Esophagus muscularis mucosa (tissue), 4 donors: Measurements from ENCODE around the gene PMF1. TPM values are rescaled to one million over a fixed set of nuclear protein-coding genes. Genes with fewer than 3 reads are reported as not detected.

Experiments
- DNase-seq: peaks from one replicate; pipeline ENCODE4 v3.0.0-alpha.2; 2017; ENCODE audit errors: extremely low spot score
- H3K27ac ChIP-seq, 4 donors: fragments of 200-600 bp; sonication (generic); replicated peaks in 1 of 4; 1 replicate in 3 of 4; 2 replicates in 1 of 4; pipeline ENCODE4 v1.5.1; 2016 to 2019; ENCODE audit warnings: mild to moderate bottlenecking in 1 of 4
- H3K27me3 ChIP-seq, 4 donors: fragments of 200-600 bp; sonication (generic); one replicate each; pipeline versions ENCODE4 v1.5.1 to v1.6.0; 2016 to 2019
- H3K36me3 ChIP-seq, 4 donors: fragments of 200-600 bp; sonication (generic); one replicate each; pipeline ENCODE4 v1.5.1; 2016 to 2019
- H3K4me1 ChIP-seq, 4 donors: fragments of 200-600 bp; sonication (generic); one replicate each; pipeline ENCODE4 v1.5.1; 2016 to 2019
- H3K4me3 ChIP-seq, 4 donors: fragments of 200-600 bp; sonication (generic); 1 replicate in 2 of 4; 2 replicates in 2 of 4; pipeline ENCODE4 v1.5.1; 2016 to 2019; ENCODE audit warnings: mild to moderate bottlenecking in 4 of 4, moderate library complexity in 1 of 4
- H3K9me3 ChIP-seq, 4 donors: fragments of 200-600 bp; sonication (generic); 1 replicate in 3 of 4; 2 replicates in 1 of 4; pipeline ENCODE4 v1.5.1; 2016 to 2019
- CTCF ChIP-seq, 3 experiments: fragments of 200-600 bp in 2 of 3; fragments of 450-650 bp in 1 of 3; sonication (generic) in 2 of 3; IDR thresholded peaks; one replicate each; pipeline ENCODE4 v1.5.1; 2017 to 2019; ENCODE audit warnings: antibody characterized with exemption in 3 of 3, mild to moderate bottlenecking in 2 of 3, moderate library complexity in 1 of 3
- EP300 ChIP-seq: sonication (generic); formaldehyde crosslinking; IDR thresholded peaks from one replicate; pipeline ENCODE4 v1.6.1; 2017; ENCODE audit warnings: antibody characterized with exemption
- POLR2A ChIP-seq: fragments of 450-650 bp; IDR thresholded peaks from one replicate; pipeline ENCODE4 v1.6.1; 2017; ENCODE audit warnings: antibody characterized with exemption, moderate library complexity, mild to moderate bottlenecking, low read depth
- POLR2AphosphoS5 ChIP-seq, 2 donors: sonication (generic); formaldehyde crosslinking; IDR thresholded peaks; one replicate each; pipeline ENCODE4 v1.6.1; 2017; ENCODE audit warnings: antibody characterized with exemption in 2 of 2
- WGBS: methylation state at CpG from one replicate; pipeline ENCODE4 v1.1.5; 2018; 5-methylcytosine and 5-hydroxymethylcytosine counted together
- intact Hi-C: fragments of 100-400 bp; cut with DNase I; formaldehyde crosslinking; loops from one replicate; pipeline ENCODE4 v1.15.1; 2023
- total RNA-seq, 4 donors: library from RNA; depleted of rRNA; stranded (reverse); fragments of >200 nt; gene quantifications; one replicate each; pipeline versions ENCODE4 v1.1.0 to v1.2.1, GENCODE V29; 2016

PMF1 gene
- total RNA-seq, 4 donors from 2014 or later, result 45.0 to 60.4 (median 50.2) TPM

DNA sequence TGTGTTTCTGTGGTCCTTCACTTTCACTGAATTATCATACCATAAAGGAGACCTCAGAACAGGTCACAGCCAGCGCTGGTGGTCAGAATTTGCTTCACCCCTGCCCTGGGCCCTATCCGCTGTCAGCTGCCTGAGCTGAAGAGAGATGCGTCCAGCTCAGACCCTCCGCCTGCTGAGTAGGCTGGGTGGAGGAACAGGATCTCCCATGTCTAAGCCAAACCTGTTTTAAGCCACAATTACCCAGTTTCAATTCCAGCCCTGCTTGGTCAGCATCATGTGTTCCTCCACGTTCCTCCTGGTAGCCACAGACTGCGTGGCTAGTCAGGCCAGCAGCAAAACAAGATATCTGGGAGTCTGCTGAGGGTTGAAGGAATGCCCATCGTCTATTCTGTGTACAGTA, 15.7 kb downstream of the PMF1 start:
- H3K9me3 ChIP-seq, result no peaks in the 10 kb centered on the region
- H3K27me3 ChIP-seq, result no peaks in the 10 kb centered on the region
- DNase-seq, result no peak
- TF ChIP-seq POLR2AphosphoS5 (IDR thresholded peaks at IDR 0.05), result no peak
- no peak for TF ChIP-seq EP300
- no peak for TF ChIP-seq POLR2A
- no peak for TF ChIP-seq CTCF (IDR thresholded peaks at IDR 0.05)
- peaks cover 9 to 62% (median 32%) of the 10 kb centered on the region in 4 donors for H3K36me3 ChIP-seq
- no peak overlapping the region for H3K4me3 ChIP-seq
- intact Hi-C loops, result no loop called here
- peaks cover 7 to 27% (median 23%) of the 10 kb centered on the region in 4 donors for H3K4me1 ChIP-seq
- WGBS, result 76% methylated on average over 7 of the region's 7 CpGs
- no peak overlapping the region for H3K27ac ChIP-seq

DNA sequence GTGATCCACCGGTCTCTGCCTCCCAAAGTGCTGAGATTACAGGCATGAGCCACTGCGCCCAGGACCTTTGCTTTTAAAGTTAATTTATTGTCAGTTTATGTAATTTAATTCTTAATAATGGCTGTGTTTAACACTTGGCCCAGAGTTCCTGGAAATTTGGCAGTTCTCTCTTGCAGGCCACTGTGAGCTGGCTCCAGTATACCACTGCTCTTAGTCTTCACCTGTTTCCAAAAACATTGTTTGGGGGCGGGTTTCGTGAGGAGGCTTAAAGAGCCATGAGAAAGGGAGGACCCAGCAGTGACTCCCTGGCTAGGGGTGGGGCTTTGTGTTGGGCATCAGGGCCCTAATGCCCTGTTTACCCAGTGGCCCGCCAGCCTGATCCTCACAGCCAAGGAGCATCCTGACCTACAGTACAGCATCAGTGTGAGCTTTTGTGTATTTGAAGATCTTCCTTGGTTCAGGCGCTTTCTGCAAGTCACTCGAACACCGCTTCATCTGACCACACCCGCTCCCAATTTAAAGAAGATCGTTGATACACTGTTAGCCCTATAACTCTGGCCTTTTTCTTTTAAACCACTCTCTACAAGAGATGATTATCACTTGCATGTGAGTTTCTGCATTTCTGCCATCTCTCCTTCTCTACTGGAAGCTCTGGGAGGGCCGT, 17.1 kb downstream of the PMF1 start:
- H3K4me1 ChIP-seq, result peaks cover 7 to 25% (median 23%) of the 10 kb centered on the region in 4 donors
- H3K36me3 ChIP-seq, result peaks cover 3 to 63% (median 40%) of the 10 kb centered on the region in 4 donors
- intact Hi-C loops, result no loop called here
- no peaks in the 10 kb centered on the region for H3K9me3 ChIP-seq
- TF ChIP-seq CTCF (IDR thresholded peaks at IDR 0.05) (no peak), POLR2A (no peak), POLR2AphosphoS5 (IDR thresholded peaks at IDR 0.05) (no peak), EP300 (no peak)
- peak overlapping the region in 1 of 4 donors; percentile 55 for H3K27ac ChIP-seq
- 55% methylated on average over 11 of the region's 11 CpGs for WGBS
- no peaks in the 10 kb centered on the region for H3K27me3 ChIP-seq
- no peak for DNase-seq
- no peak overlapping the region for H3K4me3 ChIP-seq

DNA sequence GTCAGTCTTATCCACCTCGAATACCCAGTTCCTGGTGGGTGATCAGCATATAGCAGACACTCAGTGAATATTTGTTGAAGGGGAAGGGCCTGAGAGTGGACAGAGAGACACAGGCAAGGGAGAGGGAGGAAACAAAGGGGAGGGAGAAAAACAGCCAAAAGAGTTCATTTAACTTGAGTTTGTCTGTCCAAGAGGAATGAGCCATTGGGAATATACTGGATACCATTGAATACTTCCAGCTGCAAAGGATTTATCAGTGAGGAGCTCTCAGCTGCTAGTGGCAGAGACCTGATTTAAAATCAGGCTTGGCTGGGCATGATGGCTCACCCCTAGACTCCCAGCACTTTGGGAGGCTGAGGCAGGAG, 17.6 kb downstream of the PMF1 start:
- H3K4me3 ChIP-seq, result no peak overlapping the region
- no peaks in the 10 kb centered on the region for H3K9me3 ChIP-seq
- DNase-seq, result no peak
- WGBS, result 59% methylated on average over 1 of the region's 1 CpG
- peaks cover 2 to 20% (median 18%) of the 10 kb centered on the region in 4 donors for H3K4me1 ChIP-seq
- no peaks in the 10 kb centered on the region for H3K27me3 ChIP-seq
- peak overlapping the region in 1 of 4 donors; percentile 55 for H3K27ac ChIP-seq
- peaks cover 3 to 68% (median 42%) of the 10 kb centered on the region in 4 donors for H3K36me3 ChIP-seq
- intact Hi-C loops, result no loop called here
- TF ChIP-seq EP300 (no peak), POLR2AphosphoS5 (IDR thresholded peaks at IDR 0.05) (no peak), CTCF (IDR thresholded peaks at IDR 0.05) (no peak), POLR2A (no peak)

DNA sequence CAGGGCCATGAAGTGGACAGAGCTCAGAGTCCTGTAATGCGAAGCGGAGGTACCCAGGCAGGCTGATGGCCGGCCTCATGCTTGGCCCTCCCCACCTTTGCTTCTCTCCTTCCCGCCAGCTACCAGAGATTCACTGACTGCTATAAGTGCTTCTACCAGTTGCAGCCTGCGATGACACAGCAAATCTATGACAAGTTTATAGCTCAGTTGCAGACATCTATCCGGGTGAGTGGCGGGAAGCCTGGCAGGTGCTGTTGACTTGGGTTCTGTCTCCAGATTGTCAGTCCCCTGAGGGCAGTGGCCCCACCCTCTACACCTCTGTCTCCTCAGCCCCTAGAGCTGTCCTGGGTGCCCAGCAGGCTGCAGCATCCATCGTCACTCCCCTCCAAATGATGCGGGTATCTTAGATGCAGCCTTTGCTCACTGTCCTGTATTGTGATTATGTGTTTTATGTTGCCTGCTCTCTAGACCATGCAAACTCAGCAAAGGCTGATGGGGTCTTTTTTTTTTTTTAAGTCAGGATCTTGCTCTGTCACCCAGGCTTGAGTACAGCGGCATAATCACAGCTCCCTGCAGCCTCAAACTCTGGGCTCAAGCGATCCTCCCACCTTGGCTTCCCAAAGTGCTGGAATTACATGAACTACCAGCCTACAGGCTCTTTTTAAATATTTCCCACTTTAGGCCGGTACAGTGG, 19.5 kb downstream of the PMF1 start:
- H3K27me3 ChIP-seq, result no peaks in the 10 kb centered on the region
- intact Hi-C loops, result no loop called here
- H3K9me3 ChIP-seq, result no peaks in the 10 kb centered on the region
- H3K36me3 ChIP-seq, result peaks cover 16 to 70% (median 47%) of the 10 kb centered on the region in 4 donors
- no peak for DNase-seq
- no peak overlapping the region for H3K27ac ChIP-seq
- no peak overlapping the region for H3K4me3 ChIP-seq
- WGBS, result 97% methylated on average over 12 of the region's 12 CpGs
- TF ChIP-seq POLR2AphosphoS5 (IDR thresholded peaks at IDR 0.05), result no peak
- no peak for TF ChIP-seq CTCF (IDR thresholded peaks at IDR 0.05)
- no peak for TF ChIP-seq EP300
- no peak for TF ChIP-seq POLR2A
- peaks cover 0 to 18% (median 14%) of the 10 kb centered on the region in 4 donors for H3K4me1 ChIP-seq
